OCI-LY3 (cell line): ENCODE measurements around the gene TLR9.

ENCODE experiments used
- H2AFZ ChIP-seq: fragments of 200-600, 300-600 bp; shearing (Covaris generic); 2 replicates; pipeline ENCODE4 v1.6.0; 2014; ENCODE audit warnings: antibody characterized with exemption, low read depth, low read length
- H3K27ac ChIP-seq: fragments of 200-600, 300-600 bp; sonication (generic); 2 replicates; pipeline ENCODE4 v1.5.1; 2014; ENCODE audit warnings: mild to moderate bottlenecking, low read length, moderate library complexity, mixed read lengths
- H3K27me3 ChIP-seq: fragments of 200-600, 300-600 bp; sonication (generic); 2 replicates; pipeline ENCODE4 v1.6.1; 2014; ENCODE audit warnings: low read depth, low read length, mixed read lengths
- H3K36me3 ChIP-seq: fragments of 200-600, 300-600 bp; sonication (generic); replicated peaks from 2 replicates; pipeline ENCODE3; 2014; ENCODE audit warnings: low read depth, low read length, mixed read lengths
- H3K4me1 ChIP-seq: fragments of 300-600, 200-600 bp; sonication (generic); 2 replicates; pipeline ENCODE4 v1.6.1; 2014; ENCODE audit warnings: low read length, mixed read lengths
- H3K4me2 ChIP-seq: fragments of 200-600, 300-600 bp; sonication (generic); 2 replicates; pipeline ENCODE4 v1.6.1; 2014; ENCODE audit warnings: low read length, mixed read lengths
- H3K4me3 ChIP-seq: fragments of 300-600, 200-600 bp; sonication (generic); 2 replicates; pipeline ENCODE4 v1.5.1; 2014; ENCODE audit warnings: antibody characterized with exemption, mild to moderate bottlenecking, low read length, moderate library complexity
- H3K79me2 ChIP-seq: fragments of 300-600, 200-600 bp; shearing (Covaris generic); 2 replicates; pipeline ENCODE4 v1.6.1; 2014; ENCODE audit warnings: mild to moderate bottlenecking, low read length, mixed read lengths
- H3K9ac ChIP-seq: fragments of 300-600, 200-600 bp; shearing (Covaris generic); 2 replicates; pipeline ENCODE4 v1.6.0; 2014; ENCODE audit warnings: mild to moderate bottlenecking, low read length, moderate library complexity
- H3K9me3 ChIP-seq: fragments of 200-600, 300-600 bp; shearing (Covaris generic); 2 replicates; pipeline ENCODE4 v1.6.1; 2014; ENCODE audit warnings: low read length, mixed read lengths; ENCODE audit not compliant: insufficient read depth
- H4K20me1 ChIP-seq: fragments of 200-600, 300-600 bp; sonication (generic); 2 replicates; pipeline ENCODE4 v1.6.1; 2016; ENCODE audit warnings: low read length, mixed read lengths; ENCODE audit not compliant: insufficient read depth
- EZH2phosphoT487 ChIP-seq: fragments of 200-600 bp; shearing (Covaris generic); IDR thresholded peaks from 2 replicates; pipeline ENCODE4 v1.6.1; 2018; ENCODE audit warnings: antibody characterized with exemption, mixed run types, low read depth
- TF ChIP-seq, protein P1 (sequence below): fragments of 200-600, 300-600 bp; sonication (generic); IDR thresholded peaks from 2 replicates; pipeline ENCODE4 v1.5.1; 2014; ENCODE audit warnings: antibody characterized with exemption, low read length, low read depth

The TLR9 gene

DNA sequence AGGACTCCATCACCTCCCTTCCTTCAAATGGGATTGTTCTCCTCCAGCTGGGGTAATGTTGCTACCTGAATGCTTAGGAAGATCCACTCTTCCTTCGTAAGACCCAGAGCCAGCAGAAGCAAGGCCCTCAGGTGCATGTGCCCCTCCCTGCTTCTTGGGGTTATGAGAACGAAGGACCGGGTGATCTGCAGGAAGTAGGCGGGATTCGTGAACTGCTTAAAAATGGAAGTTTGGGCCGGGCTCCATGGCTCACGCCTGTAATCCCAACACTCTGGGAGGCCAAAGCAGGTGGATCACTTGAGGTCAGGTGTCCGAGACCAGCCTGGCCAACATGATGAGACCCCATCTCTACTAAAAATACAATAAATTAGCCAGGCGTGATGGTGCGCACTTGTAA lies 8.0 kb downstream of the TLR9 start:
- H3K4me2 ChIP-seq = no peak overlapping the region
- H3K36me3 ChIP-seq = peaks cover 55% of the 10 kb centered on the region
- H3K9me3 ChIP-seq = no peaks in the 10 kb centered on the region
- TF ChIP-seq EZH2phosphoT487 = no peak
- TF ChIP-seq, protein P1, sequence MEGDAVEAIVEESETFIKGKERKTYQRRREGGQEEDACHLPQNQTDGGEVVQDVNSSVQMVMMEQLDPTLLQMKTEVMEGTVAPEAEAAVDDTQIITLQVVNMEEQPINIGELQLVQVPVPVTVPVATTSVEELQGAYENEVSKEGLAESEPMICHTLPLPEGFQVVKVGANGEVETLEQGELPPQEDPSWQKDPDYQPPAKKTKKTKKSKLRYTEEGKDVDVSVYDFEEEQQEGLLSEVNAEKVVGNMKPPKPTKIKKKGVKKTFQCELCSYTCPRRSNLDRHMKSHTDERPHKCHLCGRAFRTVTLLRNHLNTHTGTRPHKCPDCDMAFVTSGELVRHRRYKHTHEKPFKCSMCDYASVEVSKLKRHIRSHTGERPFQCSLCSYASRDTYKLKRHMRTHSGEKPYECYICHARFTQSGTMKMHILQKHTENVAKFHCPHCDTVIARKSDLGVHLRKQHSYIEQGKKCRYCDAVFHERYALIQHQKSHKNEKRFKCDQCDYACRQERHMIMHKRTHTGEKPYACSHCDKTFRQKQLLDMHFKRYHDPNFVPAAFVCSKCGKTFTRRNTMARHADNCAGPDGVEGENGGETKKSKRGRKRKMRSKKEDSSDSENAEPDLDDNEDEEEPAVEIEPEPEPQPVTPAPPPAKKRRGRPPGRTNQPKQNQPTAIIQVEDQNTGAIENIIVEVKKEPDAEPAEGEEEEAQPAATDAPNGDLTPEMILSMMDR = no peak
- H3K4me1 ChIP-seq = peaks cover 4% of the 10 kb centered on the region
- no peak overlapping the region for H2AFZ ChIP-seq
- H3K27ac ChIP-seq = no peak overlapping the region
- no peaks in the 10 kb centered on the region for H3K27me3 ChIP-seq
- no peak overlapping the region for H3K4me3 ChIP-seq
- peaks cover 32% of the 10 kb centered on the region for H4K20me1 ChIP-seq
- peaks cover 32% of the 10 kb centered on the region for H3K79me2 ChIP-seq
- H3K9ac ChIP-seq = no peak overlapping the region

DNA sequence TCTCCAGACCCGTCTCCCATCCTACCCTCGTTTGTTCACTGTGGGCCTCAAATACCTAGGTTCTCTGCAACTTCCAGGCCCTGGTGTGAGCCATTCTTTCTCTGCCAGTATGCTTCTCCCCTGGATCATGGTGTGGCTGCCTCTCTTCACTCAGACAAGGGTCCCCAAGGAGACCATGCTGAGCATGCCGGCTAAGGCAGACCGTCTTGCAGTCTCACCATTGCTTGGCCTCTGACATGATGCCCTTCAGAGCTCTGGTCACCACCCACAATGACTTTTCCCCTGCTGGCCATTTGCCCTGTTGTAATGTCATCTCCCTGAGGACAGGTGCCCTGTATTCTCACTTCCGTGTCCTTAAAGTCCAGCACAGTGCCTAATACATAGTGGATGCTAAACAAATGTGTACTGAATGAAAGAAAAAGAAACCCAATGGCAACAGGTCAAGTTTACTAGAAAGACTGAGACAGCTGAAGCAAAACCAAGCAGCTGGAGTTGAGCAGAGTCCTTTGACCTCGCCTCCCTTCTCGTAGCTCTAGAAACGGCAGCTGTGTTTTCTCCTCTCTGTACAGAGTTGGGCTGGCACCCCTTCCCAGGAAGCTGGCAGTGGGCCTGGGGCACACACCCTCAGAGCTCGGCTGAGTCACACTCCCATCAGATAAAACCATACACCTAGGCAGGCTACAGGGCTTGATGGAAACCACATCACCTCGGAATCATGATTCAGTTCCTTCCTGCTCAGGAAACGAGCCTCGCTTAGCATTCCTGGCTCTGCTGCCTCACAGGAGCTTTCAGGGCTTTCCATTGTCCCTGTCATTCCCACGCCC lies 8.6 kb downstream of the TLR9 start:
- H3K79me2 ChIP-seq = peaks cover 26% of the 10 kb centered on the region
- H3K4me3 ChIP-seq = no peak overlapping the region
- H3K9me3 ChIP-seq = no peaks in the 10 kb centered on the region
- H3K36me3 ChIP-seq = peaks cover 56% of the 10 kb centered on the region
- no peak overlapping the region for H2AFZ ChIP-seq
- H3K4me2 ChIP-seq = no peak overlapping the region
- H3K4me1 ChIP-seq = peaks cover 4% of the 10 kb centered on the region
- H4K20me1 ChIP-seq = peaks cover 26% of the 10 kb centered on the region
- no peaks in the 10 kb centered on the region for H3K27me3 ChIP-seq
- no peak for TF ChIP-seq EZH2phosphoT487
- TF ChIP-seq, protein P1 = no peak
- H3K9ac ChIP-seq = no peak overlapping the region
- H3K27ac ChIP-seq = no peak overlapping the region

DNA sequence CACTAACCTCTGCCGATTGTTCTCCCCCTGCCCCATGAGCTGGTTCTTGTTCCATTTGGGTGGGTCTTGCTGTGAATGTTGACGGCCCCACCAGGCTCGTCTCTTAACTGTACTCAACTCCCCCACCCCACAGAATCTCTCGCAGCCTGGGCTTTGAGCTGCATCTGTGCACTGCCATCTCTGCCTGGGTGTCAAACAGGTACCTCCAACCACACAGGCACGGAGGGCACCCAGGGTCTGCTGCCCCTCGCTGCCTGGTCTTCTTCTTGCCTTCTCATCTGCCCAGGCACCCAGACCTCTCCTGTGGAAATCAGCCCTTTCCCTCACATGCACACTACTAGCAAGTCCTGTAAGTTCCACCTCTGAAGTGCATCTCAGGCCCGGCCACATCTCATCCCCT lies 10.1 kb downstream of the TLR9 start:
- TF ChIP-seq, protein P1 = no peak
- no peak for TF ChIP-seq EZH2phosphoT487

DNA sequence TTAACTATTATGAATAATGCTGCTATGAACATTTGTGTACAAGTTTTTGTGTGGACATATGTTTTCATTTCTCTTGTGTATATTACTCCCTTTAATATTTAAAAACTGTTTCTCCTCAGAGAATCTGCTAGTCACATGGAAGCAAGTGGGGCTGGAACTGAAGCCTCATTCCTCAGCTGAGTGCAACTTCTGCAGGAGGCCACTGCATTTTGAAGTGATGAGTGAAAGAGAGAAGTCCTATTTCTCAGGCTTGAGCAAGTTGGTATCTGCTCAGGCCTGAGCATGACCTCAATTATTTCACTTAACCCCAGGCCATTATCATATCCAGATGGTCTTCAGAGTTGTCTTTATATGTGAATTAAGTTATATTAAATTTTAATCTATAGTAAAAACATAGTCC lies 11.5 kb downstream of the TLR9 start:
- no peak overlapping the region for H3K9ac ChIP-seq
- H3K4me3 ChIP-seq = no peak overlapping the region
- H3K27ac ChIP-seq = no peak overlapping the region
- H3K79me2 ChIP-seq = peaks cover under 1% of the 10 kb centered on the region; the same call in 1 of the 2 replicates
- H3K36me3 ChIP-seq = peaks cover 62% of the 10 kb centered on the region
- H3K4me2 ChIP-seq = no peak overlapping the region
- H3K4me1 ChIP-seq = no peaks in the 10 kb centered on the region
- no peak overlapping the region for H2AFZ ChIP-seq
- no peak for TF ChIP-seq EZH2phosphoT487
- TF ChIP-seq, protein P1 = no peak
- 0 out of 2 replicates have a peak, but pooled peaks cover under 1% of the 10 kb centered on the region for H4K20me1 ChIP-seq
- H3K27me3 ChIP-seq = no peaks in the 10 kb centered on the region
- no peaks in the 10 kb centered on the region for H3K9me3 ChIP-seq

More for the DNA sequence above, 10.1 kb downstream of the TLR9 start:
- Histone ChIP-seq H3K79me2 (peaks cover 12% of the 10 kb centered on the region; the same call in 1 of the 2 replicates), H3K27ac (no peak overlapping the region), H3K36me3 (peaks cover 58% of the 10 kb centered on the region), H3K27me3 (no peaks in the 10 kb centered on the region), H4K20me1 (peaks cover 12% of the 10 kb centered on the region), H3K4me2 (no peak overlapping the region), H3K4me3 (no peak overlapping the region), H3K4me1 (no peaks in the 10 kb centered on the region), H3K9ac (no peak overlapping the region), H2AFZ (no peak overlapping the region), H3K9me3 (no peaks in the 10 kb centered on the region)
